GM13977 (cell line): ENCODE measurements around the gene SLU7.

Source experiments
- DNase-seq: peaks from one replicate; pipeline ENCODE4 v3.0.0; 2012; ENCODE audit warnings: low spot score
- in situ Hi-C: fragments of 300-500 bp; cut with MboI; formaldehyde crosslinking; loops from one replicate; pipeline ENCODE4 v1.12.0; 2022; ENCODE audit warnings: low sequenced_read_pairs, low pct_unique_long_range_greater_than_20kb, mixed read lengths, inconsistent platforms; ENCODE audit not compliant: unreplicated experiment
- TF ChIP-seq, protein P1 (sequence below): IDR thresholded peaks from 2 replicates; pipeline ENCODE4 v1.5.1; 2012; ENCODE audit warnings: mild to moderate bottlenecking, control low read depth; ENCODE audit not compliant: insufficient read depth; ENCODE audit errors: extremely low read depth, missing control alignments

SLU7 gene

GRCh38 chr5:160395111-160395510, 23.8 kb downstream of the SLU7 start:
- no peak for DNase-seq
- in situ Hi-C loops = no loop called here
- TF ChIP-seq, protein P1, sequence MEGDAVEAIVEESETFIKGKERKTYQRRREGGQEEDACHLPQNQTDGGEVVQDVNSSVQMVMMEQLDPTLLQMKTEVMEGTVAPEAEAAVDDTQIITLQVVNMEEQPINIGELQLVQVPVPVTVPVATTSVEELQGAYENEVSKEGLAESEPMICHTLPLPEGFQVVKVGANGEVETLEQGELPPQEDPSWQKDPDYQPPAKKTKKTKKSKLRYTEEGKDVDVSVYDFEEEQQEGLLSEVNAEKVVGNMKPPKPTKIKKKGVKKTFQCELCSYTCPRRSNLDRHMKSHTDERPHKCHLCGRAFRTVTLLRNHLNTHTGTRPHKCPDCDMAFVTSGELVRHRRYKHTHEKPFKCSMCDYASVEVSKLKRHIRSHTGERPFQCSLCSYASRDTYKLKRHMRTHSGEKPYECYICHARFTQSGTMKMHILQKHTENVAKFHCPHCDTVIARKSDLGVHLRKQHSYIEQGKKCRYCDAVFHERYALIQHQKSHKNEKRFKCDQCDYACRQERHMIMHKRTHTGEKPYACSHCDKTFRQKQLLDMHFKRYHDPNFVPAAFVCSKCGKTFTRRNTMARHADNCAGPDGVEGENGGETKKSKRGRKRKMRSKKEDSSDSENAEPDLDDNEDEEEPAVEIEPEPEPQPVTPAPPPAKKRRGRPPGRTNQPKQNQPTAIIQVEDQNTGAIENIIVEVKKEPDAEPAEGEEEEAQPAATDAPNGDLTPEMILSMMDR = no peak

GRCh38 chr5:160390787-160391696, 27.8 kb downstream of the SLU7 start:
- in situ Hi-C loops = no loop called here
- DNase-seq = peak; percentile 27

GRCh38 chr5:160387445-160387844, 31.4 kb downstream of the SLU7 start:
- TF ChIP-seq, protein P1 = no peak
- no peak for DNase-seq
- in situ Hi-C loops = no loop called here

More at GRCh38 chr5:160390787-160391696, 27.8 kb downstream of the SLU7 start:
- TF ChIP-seq, protein P1 = peak; percentile 50

DNA sequence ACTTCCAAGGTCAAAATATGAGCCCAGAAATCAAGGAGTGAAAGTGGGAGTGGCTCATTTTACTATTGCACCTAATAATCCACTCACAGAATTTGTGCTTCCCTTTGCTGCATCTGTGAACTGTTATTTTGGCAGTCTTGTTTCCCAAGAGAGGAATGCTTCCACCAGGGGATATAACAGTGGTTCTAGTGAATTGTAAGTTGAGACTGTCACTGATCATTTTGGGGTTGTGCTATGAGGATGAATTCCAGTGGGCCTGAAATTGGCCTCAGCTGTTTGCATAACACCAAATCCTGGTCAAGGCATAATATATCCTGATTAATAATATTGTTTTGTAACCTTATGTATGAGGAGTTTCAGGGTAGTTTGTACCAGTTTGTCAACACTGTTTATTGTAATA, 33.4 kb downstream of the SLU7 start:
- no peak for DNase-seq
- in situ Hi-C loops = no loop called here
- TF ChIP-seq, protein P1 = no peak

GRCh38 chr5:160384681-160385080, 34.2 kb downstream of the SLU7 start:
- DNase-seq = no peak
- TF ChIP-seq, protein P1 = no peak
- in situ Hi-C loops = no loop called here

DNA sequence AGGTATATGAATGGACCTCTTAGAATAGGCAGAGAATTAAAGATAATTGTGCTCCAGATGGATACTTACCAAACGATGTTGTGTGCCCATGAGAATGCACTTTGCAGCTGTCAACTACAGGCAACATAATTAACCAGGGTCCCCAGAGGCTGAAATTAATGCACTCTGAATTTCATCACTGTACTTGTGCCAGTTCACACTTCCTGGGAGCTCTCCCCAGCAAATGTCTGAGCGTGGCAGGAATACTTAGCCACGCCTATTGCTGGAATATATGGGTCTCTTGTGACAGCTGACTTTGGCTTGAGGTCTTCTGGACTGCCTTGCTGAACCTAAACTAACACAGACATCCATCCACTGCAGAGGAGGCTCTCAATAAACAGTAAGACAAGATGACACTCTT, 36.5 kb downstream of the SLU7 start:
- TF ChIP-seq, protein P1 = no peak
- DNase-seq = no peak
- in situ Hi-C loops = no loop called here
